GM19372 (cell line): ENCODE data around the gene TAF11L8.
"Not testable (repeated sequence)": the region's sequence is repeated elsewhere in the genome, so short reads cannot be mapped to it uniquely, and the experiment has no call there.

Experiments
- ATAC-seq: cut with Tn5 transposase; IDR thresholded peaks from one replicate; pipeline ENCODE4 v1.9.1; 2021; ENCODE audit warnings: mild to moderate bottlenecking, low read depth, moderate library complexity; ENCODE audit not compliant: unreplicated experiment

TAF11L8 gene

DNA sequence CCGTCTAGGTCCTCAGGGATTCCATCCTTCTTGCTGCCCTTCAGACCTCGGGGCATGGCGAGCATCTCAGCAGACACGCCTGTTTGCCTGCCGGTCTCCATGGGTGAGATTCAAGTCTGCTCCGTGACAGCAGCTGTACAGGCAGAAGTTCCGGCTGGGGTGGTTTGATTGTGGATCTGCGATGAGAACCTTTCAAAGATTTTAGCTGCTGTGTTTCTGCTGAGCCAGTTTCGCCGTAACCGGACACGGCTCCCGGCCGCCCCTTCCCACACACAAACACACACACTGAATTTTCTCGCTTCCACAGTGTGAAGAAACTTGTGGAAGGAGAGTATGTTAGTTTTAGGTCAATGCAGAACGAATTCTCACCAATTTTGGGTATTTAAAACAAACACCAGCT, at the start of gene TAF11L8:
Gene TAF11L8 (minus strand): TSS at position 101 of the 400 bp plus-strand sequence.
- ATAC-seq = not testable (repeated sequence)

DNA sequence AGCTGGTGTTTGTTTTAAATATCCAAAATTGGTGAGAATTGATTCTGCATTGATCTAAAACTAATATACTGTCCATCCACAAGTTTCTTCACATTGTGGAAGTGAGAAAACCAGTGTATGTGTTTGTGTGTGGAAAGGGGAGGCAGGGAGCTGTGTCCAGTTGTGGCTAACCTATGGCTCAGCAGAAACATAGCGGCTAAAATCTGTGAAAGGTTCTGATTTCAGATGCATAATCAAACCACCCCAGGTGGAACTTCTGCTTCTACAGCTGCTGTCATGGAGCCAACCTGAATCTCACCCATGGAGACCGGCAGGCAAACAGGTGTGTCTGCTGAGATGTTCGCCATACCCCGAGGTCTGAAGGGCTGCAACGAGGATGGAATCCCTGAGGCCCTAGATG, 43.4 kb upstream of the TAF11L8 start, which contains the start of gene TAF11L14:
Gene TAF11L14 (plus strand): TSS at position 301 of the 400 bp plus-strand sequence.
- ATAC-seq = no peak

DNA sequence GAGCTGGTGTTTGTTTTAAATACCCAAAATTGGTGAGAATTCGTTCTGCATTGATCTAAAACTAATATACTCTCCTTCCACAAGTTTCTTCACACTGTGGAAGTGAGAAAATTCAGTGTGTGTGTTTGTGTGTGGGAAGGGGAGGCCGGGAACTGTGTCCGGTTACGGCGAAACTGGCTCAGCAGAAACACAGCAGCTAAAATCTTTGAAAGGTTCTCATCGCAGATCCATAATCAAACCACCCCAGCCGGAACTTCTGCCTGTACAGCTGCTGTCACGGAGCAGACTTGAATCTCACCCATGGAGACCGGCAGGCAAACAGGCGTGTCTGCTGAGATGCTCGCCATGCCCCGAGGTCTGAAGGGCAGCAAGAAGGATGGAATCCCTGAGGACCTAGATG, 41.0 kb upstream of the TAF11L8 start, which contains the start of gene TAF11L13:
Gene TAF11L13 (plus strand): TSS at position 301 of the 400 bp plus-strand sequence.
- not testable (repeated sequence) for ATAC-seq

DNA sequence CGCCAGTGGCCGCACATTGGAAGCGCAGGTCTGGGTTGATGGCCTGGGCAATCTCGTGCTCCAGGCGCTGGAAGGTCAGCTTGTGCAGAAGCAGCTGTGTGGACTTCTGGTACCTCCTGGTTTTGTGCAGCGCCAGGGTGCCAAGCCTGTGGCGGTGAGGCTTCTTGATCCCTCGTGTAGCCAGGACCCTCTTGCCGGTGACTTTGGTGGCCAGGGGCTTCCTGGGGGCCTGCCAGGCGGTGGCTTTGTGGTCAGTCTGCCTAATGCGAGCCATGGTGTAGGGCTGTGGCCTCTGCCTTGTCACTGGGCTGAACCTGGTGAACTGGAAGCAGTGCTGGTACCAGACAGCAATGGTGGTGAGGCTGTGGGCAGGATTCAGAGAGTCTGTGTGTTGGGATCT, 34.9 kb upstream of the TAF11L8 start:
- ATAC-seq = no peak

DNA sequence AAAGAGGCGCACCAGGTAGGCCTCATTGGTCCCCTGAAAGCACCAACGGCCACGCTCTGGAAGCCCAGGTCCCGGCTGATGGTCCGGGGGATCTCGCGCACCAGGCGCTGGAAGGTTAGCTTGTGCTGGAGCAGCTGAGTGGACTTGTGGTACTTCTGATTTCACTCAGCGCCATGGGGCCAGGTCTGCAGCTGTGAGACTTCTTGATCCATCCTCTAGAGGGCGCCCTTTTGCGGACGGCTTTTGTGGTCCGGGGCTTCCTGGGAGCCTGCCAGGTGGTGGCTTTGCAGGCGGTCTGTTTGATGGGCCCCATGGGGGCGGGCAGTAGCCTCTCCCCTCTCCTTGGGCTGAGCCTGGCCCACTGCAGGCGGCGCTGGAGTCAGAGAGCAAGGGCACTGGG, 29.9 kb upstream of the TAF11L8 start:
- ATAC-seq = no peak

DNA sequence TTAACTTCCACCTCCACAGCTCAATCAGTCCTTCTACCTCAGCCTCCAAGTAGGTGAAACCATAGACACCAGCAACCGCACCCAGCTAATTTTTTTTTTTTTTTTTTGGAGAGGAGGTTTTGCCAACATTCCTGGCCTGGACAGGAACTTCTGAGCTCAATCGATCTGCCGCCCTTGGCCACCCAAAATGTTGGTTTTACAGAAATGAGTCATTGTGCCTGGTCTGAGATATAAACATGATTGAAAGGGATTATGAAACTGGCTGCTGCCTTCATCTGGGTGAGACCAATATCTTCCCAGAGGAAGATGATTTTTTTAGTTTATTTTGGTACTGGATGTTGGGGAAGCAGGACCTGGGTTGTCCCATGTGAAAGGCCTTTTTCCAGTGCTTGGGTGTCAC, 28.6 kb upstream of the TAF11L8 start:
- ATAC-seq = no peak

DNA sequence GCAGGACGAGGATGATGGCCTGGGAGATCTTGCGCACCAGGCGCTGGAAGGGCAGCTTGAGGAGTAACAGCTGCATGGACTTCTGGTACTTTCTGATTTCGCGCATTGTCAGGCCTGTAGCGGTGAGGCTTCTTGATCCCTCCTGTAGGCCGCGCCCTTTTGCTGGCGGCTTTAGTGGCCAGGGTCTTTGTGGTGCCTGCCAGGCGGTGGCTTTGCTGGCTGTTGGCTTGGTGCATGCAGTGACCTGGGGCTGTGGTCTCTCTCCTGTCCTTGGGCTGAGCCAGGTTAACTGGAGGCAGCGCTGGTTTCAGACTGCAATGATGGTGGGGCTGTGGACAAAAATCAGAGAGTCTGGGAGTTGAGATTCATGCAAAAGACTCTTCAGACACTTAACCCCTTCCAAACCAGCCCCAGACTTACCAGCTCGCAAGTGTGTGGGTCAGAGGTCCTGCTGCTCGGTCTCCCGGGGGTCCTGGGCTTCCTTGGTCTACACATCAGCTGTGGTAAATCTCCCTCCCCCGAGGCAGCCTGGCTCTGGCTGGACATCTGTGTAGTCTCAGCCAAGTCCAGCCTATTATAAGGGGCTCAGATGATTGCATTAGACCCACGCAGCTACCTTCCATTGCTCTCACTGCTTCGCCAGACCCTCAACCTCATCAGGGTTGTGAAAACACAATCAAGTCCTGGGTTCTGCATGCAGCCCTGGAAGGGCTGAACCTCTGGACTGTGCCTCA, 24.3 kb upstream of the TAF11L8 start:
- ATAC-seq = no peak

DNA sequence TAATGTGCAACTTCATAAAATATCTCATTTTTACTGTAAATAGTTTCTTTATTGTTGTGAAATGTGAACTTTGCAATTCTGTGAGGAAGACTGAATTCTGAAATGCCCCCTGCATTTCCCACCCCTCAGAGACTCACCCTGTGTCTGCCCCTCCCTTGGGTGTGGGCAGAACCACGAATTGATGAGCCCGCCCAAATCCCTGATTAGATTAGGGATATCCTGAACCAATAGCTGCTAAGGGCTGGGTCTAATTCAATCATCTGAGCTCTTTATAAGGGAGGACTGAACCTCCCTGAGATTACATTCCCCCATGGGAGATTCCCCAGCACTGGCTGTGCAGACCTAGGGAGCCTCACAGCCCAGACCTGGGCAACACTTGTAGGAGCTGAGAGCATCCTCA, 19.3 kb upstream of the TAF11L8 start, which contains the start of gene TAF11L12:
Gene TAF11L12 (plus strand): TSS at position 301 of the 400 bp plus-strand sequence.
- not testable (repeated sequence) for ATAC-seq

DNA sequence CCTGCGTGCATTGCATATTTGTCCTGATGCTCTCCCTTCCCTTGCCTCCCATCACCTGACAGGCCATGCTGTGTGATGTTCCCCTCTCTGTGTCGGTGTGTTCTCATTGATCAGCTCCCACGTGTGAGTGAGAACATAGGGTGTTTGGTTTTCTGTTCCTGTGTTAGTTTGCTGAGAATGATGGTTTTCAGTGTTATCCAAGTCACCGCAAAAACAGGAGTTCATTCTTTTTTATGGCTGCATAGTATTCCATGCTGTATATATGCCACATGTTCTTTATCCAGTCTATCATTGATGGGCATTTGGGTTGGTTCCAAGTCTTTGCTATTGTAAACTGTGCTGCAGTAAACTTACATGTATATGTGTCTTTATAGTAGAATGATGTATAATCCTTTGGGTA, 16.7 kb upstream of the TAF11L8 start:
- ATAC-seq = not testable (repeated sequence)

DNA sequence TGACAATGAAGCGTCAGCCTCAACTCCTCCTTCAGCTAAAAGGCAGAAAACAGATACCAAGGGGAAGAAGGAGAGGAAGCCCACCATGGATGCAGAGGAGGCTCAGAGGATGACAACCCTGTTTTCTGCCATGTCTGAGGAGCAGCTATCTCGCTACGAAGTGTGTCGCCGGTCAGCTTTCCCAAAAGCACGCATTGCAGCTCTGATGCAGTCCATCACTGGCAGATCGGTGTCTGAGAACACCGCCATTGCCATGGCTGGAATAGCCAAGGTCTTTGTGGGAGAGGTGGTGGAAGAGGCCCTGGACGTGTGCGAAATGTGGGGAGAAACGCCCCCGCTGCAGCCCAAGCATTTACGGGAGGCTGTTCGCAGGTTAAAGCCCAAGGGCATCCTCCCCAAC, 14.2 kb upstream of the TAF11L8 start:
- ATAC-seq = no peak

DNA sequence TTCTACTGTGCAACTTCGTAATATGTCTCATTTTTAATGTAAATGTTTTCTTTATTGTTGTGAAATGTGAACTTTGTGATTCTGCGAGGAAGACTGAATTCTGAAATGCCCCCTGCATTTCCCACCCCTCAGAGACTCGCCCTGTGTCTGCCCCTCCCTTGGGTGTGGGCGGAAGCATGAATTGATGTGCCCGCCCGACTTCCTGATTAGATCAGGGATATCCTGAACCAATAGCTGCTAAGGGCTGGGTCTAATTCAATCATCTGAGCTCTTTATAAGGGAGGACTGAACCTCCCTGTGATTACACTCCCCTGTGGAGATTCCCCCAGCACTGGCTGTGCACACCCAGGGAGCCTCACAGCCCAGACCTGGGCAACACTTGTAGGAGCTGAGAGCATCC, 13.1 kb upstream of the TAF11L8 start, which contains the start of gene TAF11L11:
Gene TAF11L11 (plus strand): TSS at position 304 of the 400 bp plus-strand sequence.
- ATAC-seq = not testable (repeated sequence)

DNA sequence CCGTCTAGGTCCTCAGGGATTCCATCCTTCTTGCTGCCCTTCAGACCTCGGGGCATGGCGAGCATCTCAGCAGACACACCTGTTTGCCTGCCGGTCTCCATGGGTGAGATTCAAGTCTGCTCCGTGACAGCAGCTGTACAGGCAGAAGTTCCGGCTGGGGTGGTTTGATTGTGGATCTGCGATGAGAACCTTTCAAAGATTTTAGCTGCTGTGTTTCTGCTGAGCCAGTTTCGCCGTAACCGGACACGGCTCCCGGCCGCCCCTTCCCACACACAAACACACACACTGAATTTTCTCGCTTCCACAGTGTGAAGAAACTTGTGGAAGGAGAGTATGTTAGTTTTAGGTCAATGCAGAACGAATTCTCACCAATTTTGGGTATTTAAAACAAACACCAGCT, 7.0 kb upstream of the TAF11L8 start, which contains the start of gene TAF11L10:
Gene TAF11L10 (minus strand): TSS at position 101 of the 400 bp plus-strand sequence.
- ATAC-seq = not testable (repeated sequence)

DNA sequence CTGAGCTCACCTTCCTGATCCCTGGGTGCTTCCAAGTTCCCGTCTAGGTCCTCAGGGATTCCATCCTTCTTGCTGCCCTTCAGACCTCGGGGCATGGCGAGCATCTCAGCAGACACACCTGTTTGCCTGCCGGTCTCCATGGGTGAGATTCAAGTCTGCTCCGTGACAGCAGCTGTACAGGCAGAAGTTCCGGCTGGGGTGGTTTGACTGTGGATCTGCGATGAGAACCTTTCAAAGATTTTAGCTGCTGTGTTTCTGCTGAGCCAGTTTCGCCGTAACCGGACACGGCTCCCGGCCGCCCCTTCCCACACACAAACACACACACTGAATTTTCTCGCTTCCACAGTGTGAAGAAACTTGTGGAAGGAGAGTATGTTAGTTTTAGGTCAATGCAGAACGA, 3.5 kb upstream of the TAF11L8 start, which contains the start of gene TAF11L9:
Gene TAF11L9 (minus strand): TSS at position 140 of the 400 bp plus-strand sequence.
- not testable (repeated sequence) for ATAC-seq

DNA sequence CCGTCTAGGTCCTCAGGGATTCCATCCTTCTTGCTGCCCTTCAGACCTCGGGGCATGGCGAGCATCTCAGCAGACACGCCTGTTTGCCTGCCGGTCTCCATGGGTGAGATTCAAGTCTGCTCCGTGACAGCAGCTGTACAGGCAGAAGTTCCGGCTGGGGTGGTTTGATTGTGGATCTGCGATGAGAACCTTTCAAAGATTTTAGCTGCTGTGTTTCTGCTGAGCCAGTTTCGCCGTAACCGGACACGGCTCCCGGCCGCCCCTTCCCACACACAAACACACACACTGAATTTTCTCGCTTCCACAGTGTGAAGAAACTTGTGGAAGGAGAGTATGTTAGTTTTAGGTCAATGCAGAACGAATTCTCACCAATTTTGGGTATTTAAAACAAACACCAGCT, 5.1 kb downstream of the TAF11L8 start, which contains the start of gene TAF11L7:
Gene TAF11L7 (minus strand): TSS at position 101 of the 400 bp plus-strand sequence.
- ATAC-seq = not testable (repeated sequence)
